HEK293 (cell line): ENCODE data around the gene PFDN6.

Experiments used
- CTCF ChIP-seq: fragments of 450-650 bp; formaldehyde crosslinking; IDR thresholded peaks from 2 replicates; pipeline ENCODE4 v1.5.1; 2016; ENCODE audit warnings: missing biosample characterization, missing genetic modification characterization
- MYNN ChIP-seq: fragments of 450-650 bp; formaldehyde crosslinking; IDR thresholded peaks from 2 replicates; pipeline ENCODE4 v1.5.1; 2016; ENCODE audit warnings: missing biosample characterization, missing genetic modification characterization, borderline replicate concordance
- ZBTB11 ChIP-seq: fragments of 450-650 bp; formaldehyde crosslinking; conservative IDR thresholded peaks from 2 replicates; pipeline ENCODE4 v1.5.1; 2016; ENCODE audit warnings: low read depth, missing biosample characterization, missing genetic modification characterization
- ZBTB21 ChIP-seq: fragments of 450-650 bp; formaldehyde crosslinking; IDR thresholded peaks from 2 replicates; pipeline ENCODE4 v1.5.1; 2017; ENCODE audit warnings: missing biosample characterization, missing genetic modification characterization
- ZNF24 ChIP-seq: fragments of 450-650 bp; formaldehyde crosslinking; IDR thresholded peaks from 2 replicates; pipeline ENCODE4 v1.5.1; 2016; ENCODE audit warnings: missing biosample characterization, missing genetic modification characterization
- ZNF274 ChIP-seq, 2 experiments: fragments of 200-500 bp in 1 of 2; fragments of 450-650 bp in 1 of 2; sonication (Bioruptor generic) in 1 of 2; formaldehyde crosslinking in 1 of 2; IDR thresholded peaks; 2 replicates each; pipeline versions ENCODE4 v1.5.1 to v1.6.1; 2014 to 2016; ENCODE audit warnings: borderline replicate concordance in 1 of 2, inconsistent platforms in 1 of 2, low read length in 1 of 2, missing biosample characterization in 1 of 2, missing genetic modification characterization in 1 of 2
- ZNF514 ChIP-seq: fragments of 450-650 bp; formaldehyde crosslinking; IDR thresholded peaks from 2 replicates; pipeline ENCODE4 v1.5.1; 2016; ENCODE audit warnings: missing biosample characterization, missing genetic modification characterization
- ZNF704 ChIP-seq: fragments of 450-650 bp; formaldehyde crosslinking; IDR thresholded peaks from 2 replicates; pipeline ENCODE4 v1.5.1; 2016; ENCODE audit warnings: missing biosample characterization, missing genetic modification characterization

GRCh38 chr6:33336495-33336894, 47.1 kb downstream of the PFDN6 start:
- TF ChIP-seq ZNF514 (no peak), ZBTB11 (tag by site-specific recombination) (no peak), ZBTB21 (tag by site-specific recombination) (no peak), CTCF (no peak), ZNF24 (tag by site-specific recombination) (no peak), ZNF274 (IDR thresholded peaks at IDR 0.05; ENCODE audit: low read length) (no peak), ZNF274 (tag by site-specific recombination; IDR thresholded peaks at IDR 0.05; ENCODE audit: borderline replicate concordance) (no peak), ZNF704 (tag by site-specific recombination) (no peak), MYNN (no peak)
